Measurements from ENCODE around the gene NECAP2. TPM values are rescaled to one million over a fixed set of nuclear protein-coding genes. Genes with fewer than 3 reads are reported as not detected.
"Not testable (repeated sequence)": the region's sequence is repeated elsewhere in the genome, so short reads cannot be mapped to it uniquely, and the experiment has no call there.

NECAP2 gene
- total RNA-seq, 1 donor from 2014 or later: 135 TPM

GRCh38 chr1:16484931-16485330 is 44.4 kb downstream of the NECAP2 start:
- Histone ChIP-seq H3K36me3 (ENCODE audit: control insufficient read depth, insufficient read depth, low read length) (no peaks in the 10 kb centered on the region), H3K4me3 (ENCODE audit: low read depth, low read length) (no peak overlapping the region), H3K27me3 (ENCODE audit: control insufficient read depth, insufficient read depth, low read length) (no peaks in the 10 kb centered on the region)
- TF ChIP-seq, protein P1, sequence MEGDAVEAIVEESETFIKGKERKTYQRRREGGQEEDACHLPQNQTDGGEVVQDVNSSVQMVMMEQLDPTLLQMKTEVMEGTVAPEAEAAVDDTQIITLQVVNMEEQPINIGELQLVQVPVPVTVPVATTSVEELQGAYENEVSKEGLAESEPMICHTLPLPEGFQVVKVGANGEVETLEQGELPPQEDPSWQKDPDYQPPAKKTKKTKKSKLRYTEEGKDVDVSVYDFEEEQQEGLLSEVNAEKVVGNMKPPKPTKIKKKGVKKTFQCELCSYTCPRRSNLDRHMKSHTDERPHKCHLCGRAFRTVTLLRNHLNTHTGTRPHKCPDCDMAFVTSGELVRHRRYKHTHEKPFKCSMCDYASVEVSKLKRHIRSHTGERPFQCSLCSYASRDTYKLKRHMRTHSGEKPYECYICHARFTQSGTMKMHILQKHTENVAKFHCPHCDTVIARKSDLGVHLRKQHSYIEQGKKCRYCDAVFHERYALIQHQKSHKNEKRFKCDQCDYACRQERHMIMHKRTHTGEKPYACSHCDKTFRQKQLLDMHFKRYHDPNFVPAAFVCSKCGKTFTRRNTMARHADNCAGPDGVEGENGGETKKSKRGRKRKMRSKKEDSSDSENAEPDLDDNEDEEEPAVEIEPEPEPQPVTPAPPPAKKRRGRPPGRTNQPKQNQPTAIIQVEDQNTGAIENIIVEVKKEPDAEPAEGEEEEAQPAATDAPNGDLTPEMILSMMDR (IDR thresholded peaks at IDR 0.05; ENCODE audit: insufficient read depth, low read length, poor library complexity, severe bottlenecking): no peak
- DNase-seq (ENCODE audit: low read depth): no peak

GRCh38 chr1:16486316-16486715 is 45.8 kb downstream of the NECAP2 start:
- not testable (repeated sequence) for H3K4me3 ChIP-seq (ENCODE audit: low read depth, low read length); DNase-seq (ENCODE audit: low read depth); H3K36me3 ChIP-seq (ENCODE audit: control insufficient read depth, insufficient read depth, low read length); H3K27me3 ChIP-seq (ENCODE audit: control insufficient read depth, insufficient read depth, low read length)

GRCh38 chr1:16487011-16487410 is 46.5 kb downstream of the NECAP2 start:
- DNase-seq (ENCODE audit: low read depth); H3K4me3 ChIP-seq (ENCODE audit: low read depth, low read length); H3K36me3 ChIP-seq (ENCODE audit: control insufficient read depth, insufficient read depth, low read length); H3K27me3 ChIP-seq (ENCODE audit: control insufficient read depth, insufficient read depth, low read length): not testable (repeated sequence)

- not testable (repeated sequence) for H3K27me3 ChIP-seq (ENCODE audit: control insufficient read depth, insufficient read depth, low read length); H3K4me3 ChIP-seq (ENCODE audit: low read depth, low read length); H3K36me3 ChIP-seq (ENCODE audit: control insufficient read depth, insufficient read depth, low read length); DNase-seq (ENCODE audit: low read depth)
Observed at GRCh38 chr1:16489195-16489880, 48.8 kb downstream of the NECAP2 start.

DNA sequence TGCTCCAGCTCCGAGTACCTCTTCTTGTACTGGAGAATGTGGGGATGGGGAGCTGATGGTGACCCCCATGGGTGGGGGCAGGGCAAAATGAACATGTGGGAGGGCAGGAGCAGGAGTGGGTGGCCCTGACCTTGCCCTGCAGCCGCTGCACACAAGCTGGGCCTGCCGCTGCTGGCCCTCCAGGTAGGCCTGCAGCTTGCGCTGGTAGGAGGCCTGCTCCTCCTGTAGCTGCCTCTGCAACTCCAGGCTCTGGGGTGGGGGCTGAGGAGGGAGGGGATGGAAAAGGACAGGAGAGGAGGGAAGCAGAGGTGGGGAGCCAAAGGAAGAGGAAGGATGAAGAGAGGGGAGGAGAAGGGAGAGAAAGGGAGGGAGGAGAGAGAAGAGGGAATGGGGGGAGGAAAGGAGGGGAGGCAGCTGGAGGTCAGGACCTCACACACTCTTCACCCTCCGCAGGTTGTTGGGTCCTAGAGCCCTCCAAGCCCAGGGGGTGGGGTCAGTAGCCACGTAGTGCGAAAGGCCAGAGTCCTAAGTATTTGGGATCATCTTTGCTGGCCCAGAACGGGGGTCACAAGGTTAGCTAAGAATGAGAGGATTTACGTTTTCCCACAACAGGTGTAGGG is 50.6 kb downstream of the NECAP2 start:
- H3K27me3 ChIP-seq (ENCODE audit: control insufficient read depth, insufficient read depth, low read length): no peaks in the 10 kb centered on the region
- TF ChIP-seq, protein P1 (IDR thresholded peaks at IDR 0.05; ENCODE audit: insufficient read depth, low read length, poor library complexity, severe bottlenecking): no peak
- H3K36me3 ChIP-seq (ENCODE audit: control insufficient read depth, insufficient read depth, low read length): no peaks in the 10 kb centered on the region
- no peak overlapping the region for H3K4me3 ChIP-seq (ENCODE audit: low read depth, low read length)
- DNase-seq (ENCODE audit: low read depth): no peak

- not testable (repeated sequence) for H3K36me3 ChIP-seq (ENCODE audit: control insufficient read depth, insufficient read depth, low read length); H3K27me3 ChIP-seq (ENCODE audit: control insufficient read depth, insufficient read depth, low read length); DNase-seq (ENCODE audit: low read depth); H3K4me3 ChIP-seq (ENCODE audit: low read depth, low read length)
Observed at GRCh38 chr1:16492937-16493336, 52.4 kb downstream of the NECAP2 start.

DNA sequence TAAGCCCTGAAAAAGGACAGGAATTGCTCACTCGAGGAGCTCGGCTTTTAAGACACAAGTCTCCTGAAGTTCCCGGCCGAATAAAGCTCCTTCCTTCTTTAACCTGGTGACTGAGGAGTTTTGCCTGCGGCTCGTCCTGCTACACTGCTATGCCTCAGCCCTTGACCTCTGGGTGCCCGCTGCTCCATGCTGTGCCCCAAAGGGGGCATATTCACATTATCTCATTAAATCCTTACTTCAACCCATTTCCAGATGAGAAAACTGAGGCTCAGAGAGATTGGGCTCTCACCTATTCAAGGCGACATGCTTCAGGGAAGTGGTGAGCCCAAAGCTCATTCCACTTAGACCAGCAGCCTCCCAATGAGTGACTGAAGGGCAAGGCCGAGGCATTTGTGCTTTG is 53.2 kb downstream of the NECAP2 start:
- not testable (repeated sequence) for H3K27me3 ChIP-seq (ENCODE audit: control insufficient read depth, insufficient read depth, low read length); H3K4me3 ChIP-seq (ENCODE audit: low read depth, low read length); H3K36me3 ChIP-seq (ENCODE audit: control insufficient read depth, insufficient read depth, low read length); DNase-seq (ENCODE audit: low read depth)

DNA sequence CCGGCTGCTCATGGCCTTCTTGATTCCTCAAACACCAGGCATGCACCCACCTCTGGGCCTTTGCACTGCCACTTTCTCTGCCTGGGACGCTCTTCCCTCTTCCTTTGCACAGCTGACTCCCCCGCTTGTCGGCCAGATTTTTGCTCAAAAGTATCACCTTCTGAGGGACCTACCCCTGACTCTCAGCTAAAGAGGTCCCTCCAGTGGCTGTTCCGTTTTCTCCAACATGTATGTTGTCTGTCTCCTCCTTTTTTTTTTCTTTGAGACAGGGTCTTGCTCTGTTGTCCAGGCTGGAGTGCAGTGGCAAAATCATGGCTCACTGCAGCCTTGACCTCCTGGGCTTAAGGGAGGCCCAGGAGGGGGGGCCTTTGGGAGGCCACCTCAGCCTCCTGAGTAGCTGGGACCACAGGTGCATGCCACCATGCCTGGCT is 57.0 kb downstream of the NECAP2 start:
- not testable (repeated sequence) for H3K4me3 ChIP-seq (ENCODE audit: low read depth, low read length); H3K36me3 ChIP-seq (ENCODE audit: control insufficient read depth, insufficient read depth, low read length); DNase-seq (ENCODE audit: low read depth); H3K27me3 ChIP-seq (ENCODE audit: control insufficient read depth, insufficient read depth, low read length)

- not testable (repeated sequence) for DNase-seq (ENCODE audit: low read depth); H3K27me3 ChIP-seq (ENCODE audit: control insufficient read depth, insufficient read depth, low read length); H3K36me3 ChIP-seq (ENCODE audit: control insufficient read depth, insufficient read depth, low read length)
- peak overlapping the region; percentile 81 for H3K4me3 ChIP-seq (ENCODE audit: low read depth, low read length)
Observed at GRCh38 chr1:16498047-16498446, 57.5 kb downstream of the NECAP2 start.

Data from kidney epithelial cell (primary cell).